Right cardiac atrium (tissue), 5 donors: ENCODE data around the gene PLA2G5. TPM values are rescaled to one million over a fixed set of nuclear protein-coding genes. Genes with fewer than 3 reads are reported as not detected.

Experiments used
- ATAC-seq, 2 donors: fragments of 200-7000 bp; cut with Tn5 transposase; one replicate each; pipeline versions ENCODE4 v1.8.0 to v1.9.1; 2020; ENCODE audit warnings: moderate library complexity in 2 of 2, mild to moderate bottlenecking in 1 of 2
- DNase-seq, 3 donors: peaks; one replicate each; pipeline ENCODE4 v3.0.0-alpha.2; 2020
- H3K27ac ChIP-seq: one replicate; pipeline ENCODE4 v1.5.1; 2013; ENCODE audit warnings: mild to moderate bottlenecking, low read length, control low read depth, moderate library complexity
- H3K27me3 ChIP-seq: one replicate; pipeline ENCODE4 v1.6.1; 2013; ENCODE audit not compliant: control insufficient read depth, insufficient read depth
- H3K4me1 ChIP-seq: one replicate; pipeline ENCODE4 v1.6.1; 2013; ENCODE audit warnings: low read length; ENCODE audit not compliant: control insufficient read depth, insufficient read depth
- H3K4me3 ChIP-seq: one replicate; pipeline ENCODE4 v1.5.1; 2013; ENCODE audit warnings: low read length, control low read depth
- H3K9me3 ChIP-seq: one replicate; pipeline ENCODE4 v1.6.1; 2013; ENCODE audit warnings: low read length; ENCODE audit not compliant: control insufficient read depth
- WGBS: extraction: QIAGEN DNeasy Blood & Tissue Kit; methylation state at CpG from one replicate; pipeline ENCODE4 v1.1.7; 2013; 5-methylcytosine and 5-hydroxymethylcytosine counted together
- intact Hi-C, 4 donors: fragments of 100-400 bp; cut with DNase I; formaldehyde crosslinking; loops; one replicate each; pipeline versions ENCODE4 v1.11.0 to v1.14.0; 2022 to 2023
- polyA plus RNA-seq: library from polyadenylated mRNA; stranded (reverse); fragments of 200-250 nt; gene quantifications from one replicate; pipeline ENCODE4 v1.2.3, GENCODE V29; 2013
- total RNA-seq, 4 donors: library from RNA; stranded (reverse); fragmentation: NEBNext Ultra II Directional; extraction: Animal tissue kit (Norgen Biotek cat#: 25700); gene quantifications; one replicate each; pipeline ENCODE4 v1.2.1, GENCODE V29; 2021
- donor health status: healthy with polysubstance abuse.
- donor health status: DM: no; HTN: yes; CAD: no.
- donor health status: DM: no; HTN: no; CAD: no.
- donor health status: DM: no; HTN: yes; CAD: no; lungs with severe emphysema.
- donor health status: DM: yes; HTN: yes; CAD: no.

PLA2G5 gene
- total and polyA plus RNA-seq, 5 donors, result 91.6 to 165 (median 103) TPM

DNA sequence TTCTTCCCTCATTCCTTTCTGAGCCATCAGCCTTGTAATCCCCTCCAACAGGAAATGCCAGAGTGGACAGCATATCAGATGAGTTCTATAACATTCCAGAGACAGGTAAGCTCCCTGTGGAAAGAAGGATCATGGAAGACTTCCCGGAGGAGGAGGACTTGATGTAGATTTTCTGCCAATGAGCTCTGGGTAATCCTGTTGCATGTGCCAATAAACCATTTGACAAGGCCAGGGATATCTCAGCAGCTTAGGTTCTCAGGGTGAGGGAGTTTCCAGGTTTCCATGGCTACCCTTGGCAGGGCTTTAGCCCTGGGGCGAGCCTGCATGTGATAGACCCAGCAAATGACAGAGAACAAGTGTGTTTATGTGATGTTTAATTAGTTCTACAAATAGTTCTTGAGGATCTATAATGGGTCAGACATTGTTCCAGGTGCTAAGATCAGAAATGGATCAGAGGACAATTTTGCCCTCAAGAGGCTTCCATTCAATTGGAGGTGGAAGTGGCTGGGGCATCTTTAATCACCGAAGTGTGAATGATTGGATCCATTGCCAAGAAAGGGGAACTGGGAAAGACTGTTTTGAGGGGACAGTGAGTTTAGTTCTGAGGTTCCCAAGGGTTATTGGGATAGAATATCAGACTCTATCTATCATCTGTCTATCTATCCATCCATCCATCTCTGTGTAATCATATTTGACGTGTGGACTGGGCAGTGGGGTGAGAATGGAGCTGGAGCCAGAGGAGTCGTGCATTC is 6.9 kb downstream of the PLA2G5 start:
- no peak for ATAC-seq
- no peak overlapping the region for H3K27ac ChIP-seq
- DNase-seq, result no peak
- 79% methylated on average over 5 of the region's 5 CpGs for WGBS
- H3K9me3 ChIP-seq, result no peaks in the 10 kb centered on the region
- H3K4me1 ChIP-seq, result peaks cover 18% of the 10 kb centered on the region
- H3K4me3 ChIP-seq, result no peak overlapping the region
- intact Hi-C loops, result loop anchor here in 1 of 4 donors (10.0 kb wide), 1 partner anchor 102 kb away; the partner anchor contains the start of gene PLA2G2A
- H3K27me3 ChIP-seq, result no peaks in the 10 kb centered on the region

DNA sequence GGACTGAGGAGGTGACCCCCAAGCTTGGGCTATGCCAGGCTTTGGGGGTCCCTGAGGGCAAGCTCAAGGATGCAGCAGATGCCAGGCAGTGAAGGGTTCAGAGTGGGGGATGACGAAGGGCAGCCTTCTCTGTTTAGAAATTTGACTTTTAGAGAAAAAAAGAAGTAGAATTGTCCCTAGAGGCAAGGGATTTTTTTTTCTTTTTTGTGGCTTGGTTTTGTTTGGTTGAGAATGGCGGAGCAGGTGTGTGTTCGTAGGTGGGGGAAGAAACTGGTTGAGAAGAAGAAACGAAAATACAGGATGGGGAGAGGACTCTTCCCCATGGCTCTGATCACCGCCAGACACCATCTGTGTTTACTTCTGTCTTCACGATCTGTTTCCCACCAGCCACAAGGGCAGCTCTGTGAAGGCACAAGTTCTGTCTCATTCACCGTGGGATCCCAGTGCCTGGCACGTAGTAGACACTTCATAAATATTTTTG is 8.2 kb downstream of the PLA2G5 start:
- H3K9me3 ChIP-seq, result no peaks in the 10 kb centered on the region
- no peak for DNase-seq
- ATAC-seq, result no peak
- 81% methylated on average over 8 of the region's 8 CpGs for WGBS
- no peaks in the 10 kb centered on the region for H3K27me3 ChIP-seq
- H3K4me1 ChIP-seq, result peaks cover 20% of the 10 kb centered on the region
- no peak overlapping the region for H3K4me3 ChIP-seq
- no peak overlapping the region for H3K27ac ChIP-seq
- intact Hi-C loops, result loop anchor here in 1 of 4 donors (10.0 kb wide), 1 partner anchor 103 kb away; the partner anchor contains the start of gene PLA2G2A

DNA sequence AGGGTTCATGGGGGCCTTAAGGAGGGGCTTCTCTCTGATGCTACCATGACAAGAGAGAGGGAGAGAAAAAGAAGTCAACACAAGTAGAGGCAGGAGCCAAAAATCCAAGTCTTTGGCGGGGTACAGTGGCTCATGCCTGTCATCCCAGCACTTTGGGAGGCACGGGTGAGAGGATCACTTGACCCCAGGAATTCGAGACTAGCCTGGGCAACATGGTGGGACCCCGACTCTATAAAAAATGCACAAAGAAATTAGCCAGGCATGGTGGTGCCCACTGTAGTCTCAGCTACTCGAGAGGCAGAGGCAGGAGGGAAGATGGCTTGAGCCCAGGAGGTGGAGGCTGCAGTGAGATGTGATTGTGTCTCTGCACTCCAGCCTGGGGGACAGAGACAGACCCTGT is 8.7 kb downstream of the PLA2G5 start:
- Histone ChIP-seq H3K4me3 (no peak overlapping the region), H3K27ac (no peak overlapping the region), H3K4me1 (peaks cover 20% of the 10 kb centered on the region), H3K9me3 (no peaks in the 10 kb centered on the region), H3K27me3 (no peaks in the 10 kb centered on the region)
- ATAC-seq, result no peak
- intact Hi-C loops, result loop anchor here in 1 of 4 donors (10.0 kb wide), 1 partner anchor 104 kb away; the partner anchor contains the start of gene PLA2G2A
- 83% methylated on average over 5 of the region's 5 CpGs for WGBS
- DNase-seq, result no peak

DNA sequence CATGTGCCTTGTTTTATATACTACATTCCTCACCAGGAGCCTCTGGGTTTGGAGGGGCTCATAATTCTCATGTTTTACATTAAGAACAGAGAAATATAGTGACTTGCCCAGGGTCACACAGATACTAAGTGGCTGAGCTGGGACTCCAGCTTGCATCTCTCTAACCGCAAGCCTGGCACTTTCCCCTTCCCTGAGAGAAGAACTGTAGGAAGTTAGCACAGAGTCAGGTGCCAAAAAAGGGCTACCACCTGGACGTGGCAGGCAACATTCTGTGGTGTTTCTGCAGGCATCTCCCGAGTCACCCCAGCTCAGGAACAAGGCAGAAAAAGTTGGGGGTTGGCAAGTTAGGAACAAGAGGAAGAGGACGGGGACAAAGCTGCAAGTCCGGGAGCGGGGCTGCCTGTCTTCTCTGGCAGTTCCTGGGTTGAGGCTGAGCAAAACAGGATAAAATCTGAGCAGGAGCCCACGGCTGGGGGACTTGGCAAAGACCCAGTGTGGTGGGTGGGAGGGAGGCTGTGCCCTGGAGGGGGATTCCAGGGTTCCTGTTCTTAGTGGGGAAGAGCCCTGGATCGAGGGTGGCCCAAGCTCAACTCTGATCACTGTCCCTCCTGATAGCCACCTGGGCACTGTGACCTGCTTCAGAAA is 9.8 kb downstream of the PLA2G5 start:
- H3K4me3 ChIP-seq, result no peak overlapping the region
- no peaks in the 10 kb centered on the region for H3K27me3 ChIP-seq
- DNase-seq (peak in 1 of 3 donors; percentile 48), ATAC-seq (no peak)
- no peaks in the 10 kb centered on the region for H3K9me3 ChIP-seq
- intact Hi-C loops, result loop anchor here in 1 of 4 donors (10.0 kb wide), 1 partner anchor 105 kb away; the partner anchor contains the start of gene PLA2G2A
- 52% methylated on average over 8 of the region's 8 CpGs for WGBS
- no peak overlapping the region for H3K27ac ChIP-seq
- H3K4me1 ChIP-seq, result peaks cover 25% of the 10 kb centered on the region

DNA sequence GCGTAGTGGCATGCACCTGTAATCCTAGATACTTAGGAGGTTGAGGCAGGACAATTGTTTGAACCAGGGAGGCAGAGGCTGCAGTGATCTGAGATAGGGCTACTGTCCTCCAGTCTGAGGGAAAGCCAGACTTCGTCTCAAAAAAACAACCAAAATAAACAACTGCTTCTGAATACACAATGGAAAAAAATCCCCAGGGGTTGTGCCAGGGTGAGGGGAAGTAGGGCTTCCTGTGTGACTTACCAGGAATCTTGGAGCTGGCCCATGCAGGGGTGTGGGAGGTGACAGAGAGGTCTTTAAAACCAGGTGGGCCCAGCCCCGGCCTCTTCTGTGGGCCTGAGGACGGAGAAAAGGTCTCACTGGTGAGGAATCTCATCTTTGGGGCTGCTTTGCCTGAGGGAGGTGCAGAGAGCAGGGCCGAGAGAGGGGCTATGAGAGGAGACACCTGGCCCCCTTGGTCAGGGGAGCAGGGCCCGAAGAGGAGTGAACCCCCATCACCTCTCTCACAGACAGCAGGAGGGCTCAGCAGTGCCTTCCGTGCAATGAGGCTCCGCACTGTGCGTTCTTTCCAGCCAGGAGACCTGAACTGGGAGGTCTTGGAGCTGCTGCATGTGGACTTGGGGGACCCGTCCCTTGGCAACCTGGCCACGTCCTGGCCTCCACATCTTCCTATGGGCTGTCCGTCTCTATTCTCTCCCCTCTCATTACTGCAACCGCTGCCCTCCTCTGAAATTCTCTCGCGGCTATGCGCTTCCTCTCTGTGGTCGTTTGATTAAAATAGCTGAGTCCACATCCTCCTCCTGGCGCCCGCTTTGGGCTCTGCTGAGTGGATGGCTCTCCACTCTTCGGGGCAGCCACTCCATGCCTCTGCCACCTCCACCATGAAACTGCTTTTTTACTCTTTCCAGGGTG is 10.7 kb downstream of the PLA2G5 start:
- H3K27ac ChIP-seq, result no peak overlapping the region

DNA sequence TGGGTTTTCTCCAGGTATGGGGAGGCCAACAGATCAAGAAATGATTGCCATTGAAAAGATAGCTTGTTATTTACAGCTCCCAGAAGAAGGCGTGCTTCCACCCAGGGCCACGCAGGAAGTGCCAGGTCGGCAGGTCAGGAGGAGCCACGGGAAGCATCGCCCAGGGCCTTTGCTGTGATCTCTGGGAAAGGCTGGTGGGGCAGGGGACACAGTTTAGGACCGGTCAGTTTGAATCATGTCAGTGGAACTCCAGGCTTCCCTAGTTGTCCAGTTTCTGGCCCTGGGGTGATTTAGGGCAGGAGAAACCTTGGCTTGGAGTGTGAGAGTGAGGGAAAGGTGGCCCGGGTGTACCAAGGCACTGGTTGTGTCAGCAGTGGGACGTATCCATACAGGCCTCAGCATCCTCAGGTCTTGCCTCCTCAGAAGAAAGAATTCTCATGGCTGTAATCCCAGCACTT is 11.4 kb downstream of the PLA2G5 start:
- Histone ChIP-seq H3K27ac (no peak overlapping the region), H3K4me3 (no peak overlapping the region)
- intact Hi-C loops, result no loop called here

More for the DNA sequence above, 10.7 kb downstream of the PLA2G5 start:
- DNase-seq, result peak in 1 of 3 donors; percentile 57
- Histone ChIP-seq H3K27me3 (no peaks in the 10 kb centered on the region), H3K4me1 (peaks cover 23% of the 10 kb centered on the region), H3K4me3 (no peak overlapping the region), H3K9me3 (no peaks in the 10 kb centered on the region)
- 64% methylated on average over 20 of the region's 20 CpGs for WGBS
- intact Hi-C loops, result no loop called here
- peak in 1 of 2 donors; percentile 44 for ATAC-seq

DNA sequence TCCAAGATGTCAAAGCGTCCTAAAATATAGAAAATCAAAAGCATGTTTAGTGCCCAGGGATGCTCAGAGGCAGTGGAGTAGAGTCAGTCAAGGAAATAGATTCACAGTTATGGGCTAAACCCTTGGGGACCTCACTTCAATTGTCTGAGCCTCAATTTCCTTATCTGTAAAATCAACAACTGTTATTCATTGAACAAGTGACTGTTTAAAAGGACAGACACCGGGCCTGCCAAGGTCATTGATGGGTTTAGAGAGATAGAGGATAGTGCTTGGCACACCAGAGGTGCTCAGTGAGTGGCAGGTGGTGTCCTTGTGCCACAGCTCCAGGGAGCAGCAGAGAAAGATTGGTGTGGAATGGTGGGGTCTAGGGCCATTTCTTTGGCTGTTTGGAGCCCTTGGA is 12.8 kb downstream of the PLA2G5 start:
- Histone ChIP-seq H3K9me3 (no peaks in the 10 kb centered on the region), H3K27ac (peak overlapping the region; percentile 6), H3K4me3 (no peak overlapping the region), H3K4me1 (peaks cover 27% of the 10 kb centered on the region), H3K27me3 (no peaks in the 10 kb centered on the region)
- WGBS, result 61% methylated on average over 2 of the region's 2 CpGs
- ATAC-seq (no peak), DNase-seq (peak in 1 of 3 donors; percentile 51)
- intact Hi-C loops, result no loop called here

More for the DNA sequence above, 11.4 kb downstream of the PLA2G5 start:
- ATAC-seq, result peak in 1 of 2 donors; percentile 7
- Histone ChIP-seq H3K9me3 (no peaks in the 10 kb centered on the region), H3K4me1 (peaks cover 25% of the 10 kb centered on the region), H3K27me3 (no peaks in the 10 kb centered on the region)
- peak in 1 of 3 donors; percentile 63 for DNase-seq
- 59% methylated on average over 8 of the region's 8 CpGs for WGBS

DNA sequence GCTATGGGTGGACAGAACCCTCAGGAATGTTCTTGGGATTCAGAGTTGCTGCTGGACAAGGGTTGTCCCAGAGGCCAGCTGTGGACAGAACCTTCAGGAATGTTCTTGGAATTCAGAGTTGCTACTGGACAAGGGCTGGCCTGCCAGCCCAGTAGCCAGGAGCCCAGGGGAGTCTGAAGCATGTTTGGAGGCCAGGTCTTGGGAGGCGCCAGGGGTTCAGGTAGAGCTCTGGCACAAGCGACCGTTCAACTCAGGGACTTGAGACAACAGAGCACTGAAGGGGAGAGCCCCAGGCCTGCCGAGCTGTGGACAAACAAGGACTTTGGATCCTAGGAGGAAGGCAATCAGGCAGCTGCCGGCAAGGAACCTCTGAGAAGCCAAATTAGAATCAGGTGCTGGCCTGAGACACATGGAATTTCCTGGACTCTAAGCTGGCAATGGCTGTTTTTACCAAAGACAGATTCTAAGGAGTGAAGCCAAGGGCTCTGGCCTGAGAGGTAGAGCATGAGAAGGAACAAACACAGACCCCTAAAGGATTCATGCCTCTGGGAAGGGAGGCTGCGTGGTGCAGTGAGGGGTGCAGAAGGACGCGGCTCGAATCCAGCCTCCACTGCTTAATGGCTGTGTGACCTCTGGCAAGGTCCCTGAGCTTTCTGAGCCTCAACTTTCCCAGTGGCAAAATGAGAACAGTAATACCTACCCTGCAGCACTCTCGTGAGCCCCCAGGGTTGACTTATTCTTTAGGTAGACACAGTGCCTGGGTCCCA is 13.4 kb downstream of the PLA2G5 start:
- DNase-seq (peak in 1 of 3 donors; percentile 75), ATAC-seq (peak in 1 of 2 donors; percentile 45)
- peaks cover 25% of the 10 kb centered on the region for H3K4me1 ChIP-seq
- H3K27ac ChIP-seq, result peak overlapping the region; percentile 26
- H3K9me3 ChIP-seq, result no peaks in the 10 kb centered on the region
- no peaks in the 10 kb centered on the region for H3K27me3 ChIP-seq
- intact Hi-C loops, result no loop called here
- no peak overlapping the region for H3K4me3 ChIP-seq
- WGBS, result 74% methylated on average over 10 of the region's 10 CpGs

DNA sequence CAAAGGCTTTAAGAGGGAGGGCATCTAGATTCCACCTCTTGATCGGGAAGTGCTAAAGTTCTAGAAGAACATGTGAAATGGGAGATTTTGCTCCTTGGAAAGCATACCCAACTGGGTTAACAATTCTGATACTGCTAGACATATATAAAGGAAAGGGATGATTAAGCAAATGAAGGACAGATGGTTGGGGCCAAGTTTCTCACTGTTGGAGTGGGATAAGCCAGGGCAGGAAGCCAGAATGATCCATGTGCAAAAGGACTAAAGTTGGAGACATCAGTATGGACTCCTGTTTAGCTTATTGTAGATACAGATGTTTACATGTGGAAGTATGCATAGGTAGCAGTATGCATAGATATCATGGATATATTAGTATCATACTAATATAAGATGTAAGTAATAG is 16.8 kb downstream of the PLA2G5 start:
- no peak for DNase-seq
- ATAC-seq, result no peak
- H3K4me1 ChIP-seq, result peaks cover 20% of the 10 kb centered on the region
- H3K9me3 ChIP-seq, result no peaks in the 10 kb centered on the region
- H3K4me3 ChIP-seq, result no peak overlapping the region
- intact Hi-C loops, result no loop called here
- H3K27ac ChIP-seq, result no peak overlapping the region
- no peaks in the 10 kb centered on the region for H3K27me3 ChIP-seq
- WGBS, result 83% methylated on average over 1 of the region's 1 CpG

DNA sequence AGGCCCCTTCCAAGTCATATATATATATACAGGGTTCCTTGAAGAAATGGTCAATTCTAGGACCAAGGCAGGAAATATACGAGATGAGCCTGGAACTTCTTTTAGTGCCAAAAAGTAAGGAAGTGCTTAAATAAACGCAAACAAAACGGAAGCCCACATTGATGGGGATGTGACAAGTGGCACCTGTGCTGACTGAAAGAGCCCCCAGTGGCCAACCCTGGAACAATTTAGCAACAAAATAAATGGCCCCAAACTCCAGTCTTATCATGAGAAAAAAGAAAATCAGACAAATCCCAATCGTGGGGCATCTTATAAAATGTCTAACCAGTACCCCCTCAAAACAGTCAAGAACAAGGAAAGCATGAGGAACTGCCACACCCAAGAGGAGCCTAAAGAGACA is 17.7 kb downstream of the PLA2G5 start:
- intact Hi-C loops, result no loop called here
- no peak overlapping the region for H3K27ac ChIP-seq
- no peaks in the 10 kb centered on the region for H3K9me3 ChIP-seq
- peaks cover 16% of the 10 kb centered on the region for H3K4me1 ChIP-seq
- H3K27me3 ChIP-seq, result no peaks in the 10 kb centered on the region
- WGBS, result 56% methylated on average over 4 of the region's 4 CpGs
- H3K4me3 ChIP-seq, result no peak overlapping the region
- ATAC-seq (no peak), DNase-seq (no peak)
